AG04449 (cell line): ENCODE results near the gene CXCL14.

Source experiments
- CTCF ChIA-PET: fragments of 350-600 bp; formaldehyde crosslinking; extraction: SDS; loops from one replicate; lab custom pipeline; 2021; ENCODE audit warnings: antibody characterized with exemption; lab: Yijun Ruan, JAX
- POLR2A ChIA-PET: fragments of 400-600, 350-600 bp; formaldehyde crosslinking; extraction: SDS; loops from one replicate; lab custom pipeline; 2020; ENCODE audit warnings: antibody characterized with exemption, inconsistent platforms; lab: Yijun Ruan, JAX
- DNase-seq: peaks from one replicate; pipeline ENCODE4 v3.0.0-alpha.2; 2010; ENCODE audit warnings: low read depth, low spot score
- H3K4me3 ChIP-seq: 2 replicates; pipeline ENCODE4 v1.5.1; 2011; ENCODE audit warnings: low read depth, mild to moderate bottlenecking, control low read depth, low read length
- CTCF ChIP-seq: IDR thresholded peaks from one replicate; pipeline ENCODE4 v1.5.1; 2011; ENCODE audit warnings: mild to moderate bottlenecking, moderate library complexity, low read length, control low read depth, inconsistent platforms; ENCODE audit not compliant: insufficient read depth; ENCODE audit errors: missing control alignments

The CXCL14 gene

GRCh38 chr5:135578685-135579341 lies at the start of gene CXCL14:
Gene CXCL14, minus strand, starts transcription at chr5:135578991. Its CDS starts 213 bp downstream, at chr5:135578778.
- ChIA-PET POLR2A (no interaction called here), CTCF (interaction anchor here (0.8 to 35.6 kb wide), 5 partner anchors 8 to 117 kb away, joined by 3 to 2422 read pairs (median 24); partner anchors contain the start of genes DCANP1 and TIFAB)
- no peak for DNase-seq
- peak within 1 kb of the TSS; percentile 50 for H3K4me3 ChIP-seq
- TF ChIP-seq CTCF, result no peak

GRCh38 chr5:135626636-135627035 lies 47.8 kb upstream of the CXCL14 start:
- ChIA-PET POLR2A (no interaction called here), CTCF (no interaction called here)
- no peak for TF ChIP-seq CTCF
- H3K4me3 ChIP-seq, result no peak overlapping the region
- DNase-seq, result no peak

GRCh38 chr5:135625961-135626360 lies 47.2 kb upstream of the CXCL14 start:
- no peak overlapping the region for H3K4me3 ChIP-seq
- DNase-seq, result no peak
- ChIA-PET POLR2A (no interaction called here), CTCF (no interaction called here)
- no peak for TF ChIP-seq CTCF

GRCh38 chr5:135625486-135625885 lies 46.7 kb upstream of the CXCL14 start:
- H3K4me3 ChIP-seq, result no peak overlapping the region
- ChIA-PET POLR2A (no interaction called here), CTCF (no interaction called here)
- no peak for DNase-seq
- TF ChIP-seq CTCF, result no peak

- no peak for TF ChIP-seq CTCF
- H3K4me3 ChIP-seq, result no peak overlapping the region
- ChIA-PET CTCF (no interaction called here), POLR2A (no interaction called here)
- no peak for DNase-seq
These were observed 46.3 kb upstream of the CXCL14 start for GRCh38 chr5:135625061-135625460.

- CTCF ChIA-PET, result no interaction called here
These were observed 44.5 kb upstream of the CXCL14 start for GRCh38 chr5:135623186-135623715.

More at GRCh38 chr5:135623186-135623715, 44.5 kb upstream of the CXCL14 start:
- no peak for DNase-seq
- POLR2A ChIA-PET, result no interaction called here
- H3K4me3 ChIP-seq, result no peak overlapping the region
- TF ChIP-seq CTCF, result no peak
